HG03575 (cell line): Measurements from ENCODE around the gene LMF1.

Source experiments
- ATAC-seq: cut with Tn5 transposase; IDR thresholded peaks from one replicate; pipeline ENCODE4 v1.9.1; 2021; ENCODE audit not compliant: unreplicated experiment, insufficient number of reproducible peaks, low FRiP score; ENCODE audit errors: extremely low read depth

The LMF1 gene

GRCh38 chr16:937723-938122 is 33.1 kb downstream of the LMF1 start:
- no peak for ATAC-seq

- no peak for ATAC-seq
These were observed 33.5 kb downstream of the LMF1 start for GRCh38 chr16:937311-937710.

DNA sequence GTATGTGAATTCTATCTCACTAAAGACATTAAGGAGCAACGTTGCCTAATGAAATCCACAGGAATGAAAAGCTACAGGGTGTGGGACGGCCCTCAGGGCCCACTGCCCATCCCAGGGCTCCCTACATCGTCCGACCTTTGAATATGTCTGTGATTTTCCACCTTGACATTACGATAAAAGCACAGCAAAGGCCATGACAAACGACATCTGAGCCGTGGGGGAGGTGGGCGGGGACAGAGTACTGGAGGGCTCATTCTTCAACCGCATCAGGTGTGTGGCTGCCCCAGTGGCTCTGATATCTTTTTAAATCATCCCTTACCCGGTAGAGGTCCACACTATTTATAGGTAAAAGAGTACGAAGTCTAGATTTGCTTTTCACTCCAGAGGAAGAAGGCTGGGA is 35.1 kb downstream of the LMF1 start:
- ATAC-seq, result no peak

DNA sequence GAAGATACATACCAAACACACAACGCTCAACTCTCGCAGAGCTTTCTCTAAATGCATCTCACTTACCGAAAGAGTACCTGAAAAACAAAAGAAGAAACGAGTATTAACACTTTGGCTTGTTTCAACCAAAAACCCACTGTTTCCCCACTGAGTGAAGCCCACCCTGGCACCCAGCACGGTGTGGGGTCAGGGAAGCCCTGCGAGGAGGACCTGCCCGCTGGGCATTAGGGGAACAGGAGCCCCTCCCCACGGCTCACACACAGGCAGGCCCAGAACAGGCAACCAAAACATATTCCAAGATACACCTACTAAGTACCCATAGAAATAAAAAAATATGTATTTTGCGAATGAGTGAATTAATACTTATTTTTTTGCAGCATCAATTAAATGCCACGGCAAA is 36.6 kb downstream of the LMF1 start:
- ATAC-seq, result no peak

- no peak for ATAC-seq
These were observed 37.2 kb downstream of the LMF1 start for GRCh38 chr16:933581-933980.

DNA sequence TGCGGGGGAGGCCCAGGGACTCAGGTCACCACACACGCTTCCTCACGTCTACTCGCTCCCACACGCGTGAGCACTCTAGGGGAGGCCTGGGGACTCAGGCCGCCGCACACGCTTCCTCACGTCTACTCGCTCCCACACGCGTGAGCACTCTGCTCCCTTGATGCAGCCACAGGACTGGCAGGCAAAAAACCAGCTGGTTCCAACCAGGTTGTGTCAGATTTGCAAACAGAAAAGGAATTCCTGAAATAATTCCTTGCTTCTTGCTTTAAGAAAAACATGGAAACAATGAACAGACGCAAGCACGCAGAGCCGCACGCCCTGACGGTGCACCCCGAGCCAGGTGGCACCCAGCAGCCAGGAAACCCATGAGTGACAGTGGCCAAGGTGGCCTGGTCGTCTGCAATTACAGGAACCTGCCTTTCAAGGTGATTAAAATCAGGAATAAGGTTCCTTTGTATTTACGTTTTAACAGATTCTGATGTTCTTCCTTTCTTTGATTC is 37.9 kb downstream of the LMF1 start:
- no peak for ATAC-seq

DNA sequence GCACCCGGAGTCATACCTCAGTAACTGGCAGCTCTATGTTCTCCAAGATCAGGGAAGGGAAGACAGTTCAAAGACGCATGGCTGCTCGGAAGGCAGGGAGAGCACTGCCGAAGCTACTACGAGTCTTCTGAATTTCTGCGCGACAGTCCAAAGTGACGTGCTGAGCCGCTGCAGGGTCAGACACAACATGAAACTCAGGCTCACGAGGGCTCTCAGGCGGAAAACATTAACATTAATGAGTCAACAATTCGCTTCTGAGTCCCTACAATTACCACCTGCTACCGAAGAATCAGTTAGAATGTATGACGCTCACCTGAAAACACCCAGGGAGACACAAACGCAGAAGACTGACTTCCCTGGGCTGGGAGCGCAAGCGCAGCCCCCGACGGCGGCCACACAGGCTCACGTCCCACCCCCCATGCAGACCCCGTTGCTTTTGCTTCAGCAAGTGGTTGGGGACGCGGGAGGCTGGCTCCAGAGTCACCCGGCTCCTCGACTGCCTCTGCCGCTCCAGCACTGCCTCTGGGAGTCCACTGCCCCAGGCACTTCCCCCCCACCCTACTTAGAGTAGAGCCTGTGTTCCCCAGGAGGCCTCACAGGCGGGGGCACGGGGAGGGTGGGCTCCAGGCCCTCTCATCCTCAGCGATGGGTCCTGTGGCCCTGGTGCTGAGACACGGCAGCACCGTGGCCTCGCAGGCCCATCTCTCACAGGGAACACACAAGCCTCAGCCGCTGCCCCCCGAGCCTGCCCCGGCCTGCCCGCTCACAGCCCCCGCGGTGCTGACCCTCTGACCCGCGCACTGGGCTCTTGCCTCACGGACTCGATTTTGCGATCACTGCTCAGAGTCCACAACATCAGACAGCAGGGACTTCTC is 38.9 kb downstream of the LMF1 start:
- no peak for ATAC-seq

DNA sequence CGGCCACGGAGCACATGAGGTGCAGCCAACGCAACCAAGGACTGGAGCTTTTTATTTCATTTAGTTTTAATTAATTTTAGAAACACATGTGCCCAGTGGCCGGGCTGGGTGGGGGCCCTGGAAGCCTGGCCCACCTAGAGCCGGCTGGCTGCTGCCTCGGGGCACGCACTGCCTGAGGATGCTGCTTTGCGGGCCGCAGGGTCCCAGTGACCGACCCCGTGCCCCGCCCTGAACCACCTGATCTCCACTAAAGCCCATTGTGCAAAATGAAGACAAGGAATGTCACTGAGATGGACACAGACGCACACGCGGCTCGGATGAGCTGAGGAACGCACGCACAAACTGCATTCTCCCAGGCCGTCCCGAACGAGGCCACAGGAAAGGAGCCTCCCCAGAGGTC is 39.6 kb downstream of the LMF1 start:
- ATAC-seq, result no peak

- no peak for ATAC-seq
These were observed 40.3 kb downstream of the LMF1 start for GRCh38 chr16:930511-930910.

GRCh38 chr16:930076-930475 is 40.7 kb downstream of the LMF1 start:
- no peak for ATAC-seq

GRCh38 chr16:929227-930073 is 41.3 kb downstream of the LMF1 start:
- ATAC-seq, result no peak

GRCh38 chr16:928526-928925 is 42.3 kb downstream of the LMF1 start:
- no peak for ATAC-seq

DNA sequence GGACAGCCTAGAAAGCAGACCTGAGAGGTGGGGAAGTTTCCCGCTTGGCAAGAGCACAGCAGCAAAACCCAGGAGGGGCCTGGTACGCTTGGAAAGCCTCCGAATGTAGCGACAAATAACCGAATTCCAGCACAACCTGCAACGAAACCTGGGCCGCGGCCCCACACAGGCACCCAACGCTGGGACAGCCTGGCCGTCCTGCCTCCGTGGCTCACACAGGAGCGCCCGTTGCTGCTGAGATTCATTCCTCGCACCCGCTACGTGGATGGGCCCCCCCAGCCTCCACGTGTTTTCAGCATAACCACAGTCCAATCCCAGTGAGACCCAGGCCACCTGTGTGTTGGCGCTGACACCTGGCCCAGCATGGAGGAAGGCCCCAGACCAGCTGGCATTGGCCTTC is 42.9 kb downstream of the LMF1 start:
- ATAC-seq, result no peak

GRCh38 chr16:927406-927805 is 43.4 kb downstream of the LMF1 start:
- ATAC-seq, result no peak

GRCh38 chr16:926715-927114 is 44.1 kb downstream of the LMF1 start:
- no peak for ATAC-seq

DNA sequence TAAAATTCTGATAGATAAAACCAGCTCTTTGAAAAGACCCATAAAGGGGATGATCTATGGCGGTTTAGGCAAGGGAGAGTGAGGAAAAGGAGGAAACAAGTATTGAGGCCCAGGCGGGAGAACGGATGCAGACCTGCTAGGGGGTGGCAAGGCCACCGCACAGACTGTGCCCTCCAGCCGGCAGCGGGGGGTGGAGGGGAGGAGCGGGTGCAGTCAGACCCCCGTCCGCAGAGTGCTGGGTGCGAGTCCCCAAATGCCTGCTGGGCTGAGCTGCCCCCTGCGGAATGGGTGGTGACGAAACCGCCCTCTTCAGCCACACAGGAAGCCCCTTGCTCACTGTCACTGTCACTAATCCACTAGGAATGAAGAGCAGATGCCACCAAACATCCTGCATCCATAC is 46.0 kb downstream of the LMF1 start:
- ATAC-seq, result no peak

DNA sequence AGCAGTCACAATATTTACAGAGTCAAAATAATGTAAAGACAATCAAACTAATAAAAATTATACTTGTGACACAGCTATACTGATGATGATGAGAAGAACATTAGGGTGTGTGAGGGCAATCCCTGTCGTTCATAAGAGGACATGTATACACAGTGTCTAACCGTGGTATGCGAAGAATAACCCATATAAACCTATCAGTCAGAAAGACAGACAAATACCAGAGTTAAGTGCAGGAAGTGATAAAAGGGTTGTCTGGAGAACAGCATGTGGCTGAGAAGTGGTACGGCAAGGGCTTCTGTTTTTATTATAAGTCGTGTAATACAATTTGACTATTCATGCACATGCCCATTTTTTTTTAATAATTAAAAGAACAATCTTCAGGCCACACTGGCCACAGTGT is 46.7 kb downstream of the LMF1 start:
- no peak for ATAC-seq

- ATAC-seq, result no peak
These were observed 47.6 kb downstream of the LMF1 start for GRCh38 chr16:923184-923583.

- ATAC-seq, result no peak
These were observed 48.7 kb downstream of the LMF1 start for GRCh38 chr16:922051-922450.

- no peak for ATAC-seq
These were observed 49.4 kb downstream of the LMF1 start for GRCh38 chr16:921321-921905.
